ENCODE results near the gene USP10.

GRCh38 chr16:84737192-84738011, 37.6 kb downstream of the USP10 start:
- TF ChIP-seq REST (IDR thresholded peaks at IDR 0.05; ENCODE audit: low read depth): no peak
- no peak for TF ChIP-seq CREB1 (IDR thresholded peaks at IDR 0.05; ENCODE audit: low read depth)
- TF ChIP-seq EP300 (IDR thresholded peaks at IDR 0.05; ENCODE audit: borderline replicate concordance): no peak
- TF ChIP-seq YY1 (IDR thresholded peaks at IDR 0.05; ENCODE audit: low read depth): no peak
- no peak for TF ChIP-seq FOXM1 (IDR thresholded peaks at IDR 0.05; ENCODE audit: borderline replicate concordance, low read depth)
- TF ChIP-seq MAX (IDR thresholded peaks at IDR 0.05): no peak
- no peak for TF ChIP-seq EGR1 (IDR thresholded peaks at IDR 0.05)
